A673 (cell line): ENCODE measurements around the gene PGLYRP2. TPM values are rescaled to one million over a fixed set of nuclear protein-coding genes. Genes with fewer than 3 reads are reported as not detected.

Experiments
- BruUV-seq: library from RNA; stranded (reverse); fragments of 400-500 nt; replicated peaks from 2 replicates; lab custom pipeline; 2021; lab: Mats Ljungman, UMichigan
- CTCF ChIA-PET: fragments of 300-600 bp; sonication (Branson Sonifier 250); formaldehyde crosslinking; loops from one replicate; lab custom pipeline; 2022; ENCODE audit warnings: antibody characterized with exemption; lab: Charles Lee
- POLR2A ChIA-PET: fragments of 300-600 bp; sonication (Branson Sonifier 250); formaldehyde crosslinking; loops from one replicate; lab custom pipeline; 2022; ENCODE audit warnings: antibody characterized with exemption; ENCODE audit not compliant: low non-redundant PET; lab: Charles Lee
- DNase-seq: peaks from one replicate; pipeline ENCODE4 v3.0.0-alpha.2; 2015; ENCODE audit warnings: low spot score
- H3K27ac ChIP-seq: fragments of 200-600 bp; sonication (generic); 2 replicates; pipeline ENCODE4 v1.5.1; 2016; ENCODE audit warnings: mixed run types, low read depth, mild to moderate bottlenecking, mixed read lengths, antibody characterized with exemption, low read length; ENCODE audit not compliant: poor library complexity, severe bottlenecking
- H3K27me3 ChIP-seq: fragments of 200-600 bp; sonication (generic); replicated peaks from 2 replicates; pipeline ENCODE4 v1.6.1; 2017; ENCODE audit warnings: mixed run types, low read depth, mild to moderate bottlenecking, mixed read lengths, antibody characterized with exemption, low read length; ENCODE audit not compliant: insufficient read depth, poor library complexity
- H3K36me3 ChIP-seq: fragments of 200-600 bp; sonication (generic); 2 replicates; pipeline ENCODE4 v1.6.1; 2016; ENCODE audit warnings: mixed run types, mild to moderate bottlenecking, mixed read lengths, antibody characterized with exemption, low read length; ENCODE audit not compliant: insufficient read depth, poor library complexity, severe bottlenecking
- H3K4me1 ChIP-seq: fragments of 200-600 bp; sonication (generic); 2 replicates; pipeline ENCODE4 v1.6.1; 2017; ENCODE audit warnings: mixed run types, mild to moderate bottlenecking, mixed read lengths, antibody characterized with exemption, low read length; ENCODE audit not compliant: insufficient read depth, poor library complexity, severe bottlenecking
- H3K4me3 ChIP-seq: fragments of 200-600 bp; sonication (generic); 2 replicates; pipeline ENCODE4 v1.5.1; 2016; ENCODE audit warnings: low read depth, mixed run types, mild to moderate bottlenecking, mixed read lengths, low read length; ENCODE audit not compliant: poor library complexity, severe bottlenecking
- H3K9me3 ChIP-seq: fragments of 200-600 bp; sonication (generic); 2 replicates; pipeline ENCODE4 v1.6.1; 2016; ENCODE audit warnings: mixed run types, low read depth, mild to moderate bottlenecking, mixed read lengths, antibody characterized with exemption, low read length; ENCODE audit not compliant: poor library complexity, severe bottlenecking
- EZH2 ChIP-seq: fragments of 200-600 bp; sonication (generic); IDR thresholded peaks from 2 replicates; pipeline ENCODE4 v1.6.1; 2017; ENCODE audit warnings: borderline replicate concordance, low read depth, mild to moderate bottlenecking, mixed read lengths, antibody characterized with exemption, low read length; ENCODE audit not compliant: poor library complexity, severe bottlenecking
- intact Hi-C: fragments of 100-400 bp; cut with micrococcal nuclease; formaldehyde crosslinking; loops from one replicate; pipeline ENCODE4 v1.10.0; 2022; ENCODE audit not compliant: unreplicated experiment
- total RNA-seq: library from RNA; stranded (reverse); gene quantifications from 2 replicates; pipeline ENCODE4 v1.2.3, GENCODE V29; 2021
- TF ChIP-seq, protein P1 (sequence below): fragments of 300-800, 200-600 bp; sonication (generic); conservative IDR thresholded peaks from 2 replicates; pipeline ENCODE4 v1.5.1; 2017; ENCODE audit warnings: low read depth, mild to moderate bottlenecking, antibody characterized with exemption, low read length, moderate library complexity, mixed read lengths

The PGLYRP2 gene
- total RNA-seq, 1 experiment from 2014 or later: 3.5 TPM

DNA sequence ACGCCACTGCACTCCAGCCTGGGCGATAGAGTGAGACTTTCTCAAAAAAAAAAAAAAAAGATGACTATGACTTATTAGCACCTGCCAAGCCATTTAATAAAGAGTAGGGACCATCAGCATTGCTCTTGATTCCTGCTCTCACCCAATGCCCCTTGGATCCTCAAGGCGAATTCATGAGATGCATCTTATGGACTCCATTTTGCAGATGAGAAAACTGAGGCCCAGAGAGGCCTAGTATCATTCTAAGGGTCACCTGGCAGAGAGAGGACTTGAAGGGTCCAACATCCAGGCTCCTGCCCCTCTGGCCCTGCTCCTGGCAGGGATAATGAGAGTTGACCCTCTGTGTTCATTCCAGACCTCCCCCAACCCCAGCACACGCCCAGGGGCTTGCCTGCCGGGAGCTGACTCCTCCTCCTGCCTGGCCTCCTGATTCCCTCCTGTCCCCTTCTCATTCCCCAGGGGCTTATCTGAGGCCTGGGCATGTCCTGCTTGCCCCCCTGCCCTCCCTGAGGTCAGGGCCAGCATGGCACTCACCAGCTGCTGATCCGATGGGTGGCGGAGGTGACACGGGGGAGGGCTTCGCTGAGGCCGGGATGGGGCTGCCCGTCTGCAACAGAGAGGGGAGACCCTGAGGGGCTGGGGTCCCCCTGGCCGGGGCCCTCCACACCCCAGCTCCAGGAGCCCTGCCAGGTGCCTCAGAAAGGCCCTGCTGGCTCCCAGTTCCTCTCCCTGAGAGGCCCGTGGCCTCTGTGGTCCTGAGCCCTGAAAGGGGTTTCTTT, 37.0 kb downstream of the PGLYRP2 start:
- Histone ChIP-seq H3K9me3 (no peaks in the 10 kb centered on the region), H3K4me1 (no peaks in the 10 kb centered on the region), H3K36me3 (no peaks in the 10 kb centered on the region), H3K4me3 (no peak overlapping the region), H3K27me3 (no peaks in the 10 kb centered on the region), H3K27ac (no peak overlapping the region)
- intact Hi-C loops: no loop called here
- BruUV-seq: no TSS peak
- TF ChIP-seq EZH2: no peak
- TF ChIP-seq, protein P1, sequence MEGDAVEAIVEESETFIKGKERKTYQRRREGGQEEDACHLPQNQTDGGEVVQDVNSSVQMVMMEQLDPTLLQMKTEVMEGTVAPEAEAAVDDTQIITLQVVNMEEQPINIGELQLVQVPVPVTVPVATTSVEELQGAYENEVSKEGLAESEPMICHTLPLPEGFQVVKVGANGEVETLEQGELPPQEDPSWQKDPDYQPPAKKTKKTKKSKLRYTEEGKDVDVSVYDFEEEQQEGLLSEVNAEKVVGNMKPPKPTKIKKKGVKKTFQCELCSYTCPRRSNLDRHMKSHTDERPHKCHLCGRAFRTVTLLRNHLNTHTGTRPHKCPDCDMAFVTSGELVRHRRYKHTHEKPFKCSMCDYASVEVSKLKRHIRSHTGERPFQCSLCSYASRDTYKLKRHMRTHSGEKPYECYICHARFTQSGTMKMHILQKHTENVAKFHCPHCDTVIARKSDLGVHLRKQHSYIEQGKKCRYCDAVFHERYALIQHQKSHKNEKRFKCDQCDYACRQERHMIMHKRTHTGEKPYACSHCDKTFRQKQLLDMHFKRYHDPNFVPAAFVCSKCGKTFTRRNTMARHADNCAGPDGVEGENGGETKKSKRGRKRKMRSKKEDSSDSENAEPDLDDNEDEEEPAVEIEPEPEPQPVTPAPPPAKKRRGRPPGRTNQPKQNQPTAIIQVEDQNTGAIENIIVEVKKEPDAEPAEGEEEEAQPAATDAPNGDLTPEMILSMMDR: no peak
- no peak for DNase-seq
- ChIA-PET CTCF (no interaction called here), POLR2A (no interaction called here)

DNA sequence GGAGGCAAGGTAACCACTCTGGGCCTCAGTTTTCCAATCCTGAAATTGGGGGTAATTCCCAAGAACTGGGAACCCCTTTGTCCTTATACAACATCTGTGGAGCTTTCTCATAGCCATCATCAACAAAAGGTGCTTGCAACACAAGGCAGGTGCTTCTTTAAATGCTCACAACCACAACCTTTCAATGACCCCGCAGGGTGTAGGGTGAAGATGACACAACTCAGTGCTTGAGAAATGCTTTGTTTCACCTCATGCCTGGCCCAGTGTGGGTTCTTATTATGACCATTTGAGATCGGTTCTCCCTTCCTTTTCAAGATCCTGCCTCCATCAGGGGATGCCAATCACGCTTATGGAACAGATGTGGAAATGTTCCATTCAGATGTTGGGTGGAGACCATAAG, 38.0 kb downstream of the PGLYRP2 start:
- CTCF ChIA-PET: no interaction called here
- Histone ChIP-seq H3K4me3 (no peak overlapping the region), H3K4me1 (no peaks in the 10 kb centered on the region), H3K27ac (no peak overlapping the region), H3K27me3 (no peaks in the 10 kb centered on the region), H3K9me3 (no peaks in the 10 kb centered on the region), H3K36me3 (no peaks in the 10 kb centered on the region)
- BruUV-seq: no TSS peak
- TF ChIP-seq, protein P1: no peak
- no peak for TF ChIP-seq EZH2
- no peak for DNase-seq
- intact Hi-C loops: no loop called here
- POLR2A ChIA-PET: no interaction called here

DNA sequence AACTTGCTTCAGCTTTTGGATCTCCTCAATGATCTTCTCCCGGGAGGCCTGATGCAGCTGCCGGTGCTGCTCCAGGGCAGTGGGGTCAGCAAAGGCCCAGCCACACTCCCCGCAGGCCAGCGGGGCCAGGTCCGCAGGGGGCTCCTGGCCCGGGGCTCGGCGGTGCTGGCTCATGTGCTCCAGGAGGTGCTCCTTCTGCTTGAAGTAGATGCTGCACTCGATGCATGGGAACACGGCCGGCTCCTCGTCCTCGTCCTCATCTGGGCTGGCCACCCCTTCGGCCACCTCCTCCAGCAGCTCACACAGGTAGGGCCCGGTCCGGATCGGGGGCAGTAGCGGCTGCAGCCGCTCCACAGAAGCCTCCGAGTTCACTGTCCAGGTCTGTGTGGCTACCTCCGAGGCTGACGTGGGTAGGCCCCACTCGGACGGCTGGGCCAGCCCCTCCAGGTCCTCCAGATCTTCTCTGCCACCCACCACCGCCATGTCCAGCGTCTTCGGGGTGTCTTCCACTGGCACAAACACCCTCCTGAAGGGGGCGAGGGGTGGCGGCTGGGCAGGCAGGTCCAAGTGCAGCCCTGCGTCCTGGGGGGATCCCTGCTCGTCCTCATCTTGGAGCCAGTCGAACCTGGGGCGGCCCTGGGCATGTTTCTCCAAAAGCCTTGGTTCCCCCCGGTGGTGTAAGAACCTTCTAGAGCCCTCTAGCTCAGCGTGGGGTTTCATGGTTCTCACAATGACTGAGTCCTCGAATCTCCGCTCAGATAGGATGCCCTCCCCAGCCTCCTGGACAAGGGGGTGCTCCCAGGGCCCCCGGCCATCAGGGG, 39.3 kb downstream of the PGLYRP2 start:
- H3K36me3 ChIP-seq: no peaks in the 10 kb centered on the region
- H3K27ac ChIP-seq: no peak overlapping the region
- BruUV-seq: no TSS peak
- H3K27me3 ChIP-seq: no peaks in the 10 kb centered on the region
- ChIA-PET POLR2A (interaction anchor here (0.6 kb wide), 1 partner anchor 10 kb away, joined by 3 read pairs; no protein-coding TSS in a partner anchor), CTCF (no interaction called here)
- intact Hi-C loops: no loop called here
- no peaks in the 10 kb centered on the region for H3K9me3 ChIP-seq
- TF ChIP-seq EZH2: no peak
- TF ChIP-seq, protein P1: no peak
- DNase-seq: no peak
- H3K4me1 ChIP-seq: no peaks in the 10 kb centered on the region
- H3K4me3 ChIP-seq: no peak overlapping the region
